ENCODE measurements around the gene DAZAP1.

The DAZAP1 gene

DNA sequence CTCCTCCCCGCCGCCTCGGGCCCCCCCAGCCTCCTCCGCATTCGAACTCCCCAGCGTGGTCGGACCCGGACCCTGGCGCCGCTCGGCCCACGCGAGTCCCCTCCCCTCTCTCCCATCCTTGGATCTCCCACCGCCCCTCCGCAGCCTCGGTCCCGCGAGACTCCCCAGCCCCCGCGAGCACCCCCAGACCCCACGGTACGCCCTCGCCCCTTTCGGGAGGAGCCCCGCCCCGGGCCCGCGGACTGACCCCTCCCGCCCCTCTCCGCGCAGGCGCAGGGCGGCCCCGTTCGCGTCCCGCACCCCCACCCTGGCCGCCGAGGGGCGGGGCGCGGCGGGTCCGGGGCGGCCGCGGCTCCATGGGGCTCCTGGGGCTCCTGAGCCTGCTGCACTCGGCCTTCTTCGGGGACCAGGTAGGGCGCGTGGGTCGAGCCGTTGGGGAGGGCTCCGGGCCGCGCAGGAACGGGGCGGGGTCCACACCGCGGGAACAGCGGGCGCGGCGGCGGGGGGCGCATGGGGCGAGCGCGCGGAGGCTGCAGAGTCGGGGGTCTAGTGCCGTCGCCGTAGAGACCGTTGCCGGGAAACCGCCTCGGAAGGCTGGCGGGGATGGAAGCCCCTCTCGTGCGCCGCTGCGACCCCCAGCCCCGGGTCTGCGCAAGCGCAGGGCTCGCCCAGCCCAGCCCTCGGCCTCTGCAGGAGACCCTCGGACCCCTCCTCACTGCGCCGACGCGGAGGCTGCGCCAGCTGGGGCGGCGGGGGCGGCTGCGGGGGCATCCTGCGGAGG, 38.7 kb downstream of the DAZAP1 start:
- no peak for DNase-seq

DNA sequence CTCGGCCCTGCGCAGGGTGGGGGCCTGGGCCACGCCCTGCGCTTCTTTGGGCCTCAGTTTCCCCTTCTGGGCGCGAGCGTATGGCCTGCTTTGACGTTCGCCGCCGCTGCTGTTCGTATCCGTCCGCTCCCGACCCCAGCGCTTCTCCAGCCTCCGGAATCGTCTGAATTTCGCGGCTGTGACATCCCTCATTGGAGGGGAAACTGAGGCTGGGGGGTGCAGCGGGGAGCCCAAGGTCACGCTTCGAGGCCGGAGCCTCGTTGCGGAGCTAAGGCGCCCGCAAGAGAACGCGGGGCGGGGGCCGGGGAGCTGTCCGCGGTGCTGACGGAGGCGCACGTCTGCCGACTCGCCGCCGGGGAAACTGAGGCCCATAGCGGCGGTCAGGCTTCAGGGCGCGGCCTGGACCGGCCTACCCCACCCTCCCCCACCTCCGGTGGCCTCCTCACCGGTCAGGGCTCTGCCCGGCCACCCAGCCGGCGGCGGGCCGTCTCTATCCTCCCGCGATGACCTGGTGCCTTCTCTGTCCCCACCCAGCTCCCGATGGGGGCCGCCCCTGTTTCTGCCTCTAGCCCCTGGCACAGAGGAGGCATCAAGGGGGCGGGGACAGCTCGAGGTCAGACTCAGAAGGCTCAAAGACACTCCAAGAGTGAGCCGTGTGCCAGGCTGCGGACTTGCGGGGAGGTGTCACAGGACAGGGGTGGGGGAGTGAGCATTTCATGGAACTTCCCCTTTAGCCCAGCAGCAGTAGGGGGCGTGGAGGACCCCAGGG, 39.5 kb downstream of the DAZAP1 start:
- DNase-seq: peak; percentile 52

DNA sequence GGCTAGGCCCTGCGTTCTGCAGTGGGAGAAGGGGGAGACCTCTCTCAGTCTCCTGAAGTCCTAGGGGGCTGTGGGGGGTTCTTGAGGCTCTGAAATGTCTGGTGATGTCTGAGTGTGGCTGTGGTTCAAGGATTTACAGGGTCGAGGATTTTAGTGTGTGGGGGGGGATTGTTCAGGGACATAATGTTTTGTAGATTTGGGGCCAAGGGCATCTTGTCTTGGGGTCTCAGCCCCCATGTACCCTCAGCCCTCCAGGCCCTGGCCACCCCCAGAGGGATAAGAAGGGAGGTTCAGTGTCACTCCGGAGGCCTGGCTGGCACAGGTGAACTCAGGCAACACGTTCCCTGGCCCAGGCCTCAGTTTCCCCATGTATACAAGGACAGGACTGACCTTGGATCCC, 40.1 kb downstream of the DAZAP1 start:
- no peak for DNase-seq

DNA sequence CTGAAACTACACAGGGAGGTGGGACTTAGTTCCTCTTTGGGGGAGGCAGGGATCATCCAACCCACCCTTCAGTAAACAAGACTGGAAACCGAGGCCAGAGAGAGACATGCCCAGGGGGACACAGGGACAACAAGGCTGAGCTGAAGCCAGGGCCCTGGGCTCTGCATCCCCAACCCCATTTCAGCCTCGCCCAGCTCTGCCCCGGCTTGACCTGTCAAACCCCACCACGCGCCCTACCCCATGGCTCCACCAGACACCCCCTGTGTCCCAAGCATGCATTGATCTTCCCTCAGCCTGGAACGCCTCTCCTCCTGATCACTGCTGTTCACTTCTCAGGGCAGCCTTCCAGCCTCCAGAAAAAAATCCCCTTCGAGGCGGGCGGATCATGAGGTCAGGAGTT, 40.6 kb downstream of the DAZAP1 start:
- DNase-seq: no peak

DNA sequence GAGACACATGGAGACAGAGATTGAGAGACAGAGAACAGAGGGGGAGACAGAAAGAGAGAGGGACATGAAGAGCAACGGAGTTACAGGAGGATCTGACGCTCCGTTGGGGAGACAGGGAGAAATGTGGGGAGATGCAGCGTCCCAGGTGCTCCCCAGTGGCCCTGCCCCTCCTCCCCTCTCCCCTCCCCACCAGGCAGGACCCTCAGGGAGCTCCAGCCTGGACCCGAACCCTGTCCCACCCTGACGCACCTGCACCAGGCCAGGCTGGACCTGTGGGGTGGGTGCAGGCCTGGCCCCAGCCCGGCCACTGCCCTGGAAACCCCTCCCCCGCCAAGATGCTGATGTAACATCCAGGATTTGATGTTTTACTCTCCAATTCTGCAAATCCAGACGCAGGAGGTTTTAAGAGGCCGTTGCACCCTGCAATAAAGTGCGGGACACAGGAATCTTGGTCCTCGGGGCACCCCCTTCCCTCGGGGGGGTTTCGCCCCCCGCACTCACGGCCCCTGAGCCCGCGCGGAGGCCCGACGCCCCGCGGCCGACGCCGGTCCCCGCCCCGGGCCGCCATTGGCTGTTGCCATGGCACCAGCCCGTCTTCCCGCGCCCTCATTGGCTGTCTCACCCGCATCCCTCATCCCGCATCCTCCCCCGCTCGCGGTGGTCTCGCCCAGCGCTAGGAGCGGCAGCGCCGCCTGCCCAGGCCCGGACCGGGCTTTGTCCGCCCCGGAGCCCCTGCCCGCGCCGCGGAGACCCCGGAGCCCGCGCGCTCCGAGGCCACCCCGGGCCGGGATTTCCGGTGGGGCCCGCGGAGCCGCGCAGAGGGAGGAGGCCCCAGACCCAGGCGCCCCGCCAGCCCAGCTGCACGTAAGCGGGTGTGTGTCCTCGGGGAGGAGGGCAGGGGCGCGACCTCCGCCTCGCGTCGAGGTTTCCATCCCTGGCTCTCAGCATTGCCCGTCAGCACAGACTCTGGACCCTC, 42.4 kb downstream of the DAZAP1 start, which contains the start of gene APC2:
Gene APC2, plus strand, starts transcription at position 655 of the 976 bp plus-strand sequence. CDS start 2,881 bp downstream, outside the sequence.
- no peak for DNase-seq

DNA sequence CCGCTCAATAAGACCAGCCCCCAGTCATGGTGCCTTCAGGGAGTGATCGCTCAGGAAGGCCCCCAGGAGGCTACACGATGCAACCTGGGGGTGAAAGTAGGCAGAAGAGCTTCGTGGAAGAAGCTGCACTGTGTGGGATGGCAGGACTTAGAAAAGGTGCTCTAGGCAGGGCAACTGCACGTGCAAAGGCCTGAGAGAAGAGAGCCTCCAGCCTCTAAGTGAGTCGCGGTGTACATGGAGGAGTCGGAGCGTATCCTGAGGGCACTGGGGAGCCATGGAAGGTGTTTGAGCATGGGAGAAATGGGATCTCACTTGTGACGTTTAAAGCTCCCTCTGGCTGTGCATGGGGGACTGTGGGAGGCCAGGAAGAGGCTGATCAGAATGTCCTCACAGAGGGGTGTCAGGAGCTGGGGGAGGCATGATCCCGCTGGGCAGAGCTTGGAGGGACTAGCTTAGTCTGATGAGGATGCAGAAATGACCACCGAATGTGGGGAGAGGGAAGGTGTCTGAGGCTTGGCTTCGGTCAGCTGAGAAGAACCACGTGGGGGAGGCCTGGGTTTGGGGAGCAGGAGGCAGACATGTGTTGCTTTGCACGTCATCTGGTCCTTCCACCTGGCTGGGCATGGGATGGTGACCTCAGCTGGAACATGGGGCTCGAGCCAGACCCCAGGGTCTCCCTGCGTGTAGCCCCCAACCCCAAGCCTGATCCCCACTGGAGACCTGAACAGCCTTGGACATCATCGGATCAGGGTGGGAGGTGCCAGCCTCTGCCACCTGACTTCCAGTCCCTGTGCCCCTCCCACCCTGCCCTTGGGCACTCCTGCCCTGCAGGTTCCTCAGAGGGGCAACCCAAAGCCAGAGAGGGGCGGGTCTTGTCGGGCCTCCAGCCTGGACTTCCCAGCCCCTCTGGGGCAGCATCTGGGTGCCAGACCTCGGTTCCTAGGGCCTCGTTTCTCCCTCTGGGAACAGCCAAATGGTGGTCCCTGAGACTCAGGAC, 43.6 kb downstream of the DAZAP1 start:
- no peak for DNase-seq

DNA sequence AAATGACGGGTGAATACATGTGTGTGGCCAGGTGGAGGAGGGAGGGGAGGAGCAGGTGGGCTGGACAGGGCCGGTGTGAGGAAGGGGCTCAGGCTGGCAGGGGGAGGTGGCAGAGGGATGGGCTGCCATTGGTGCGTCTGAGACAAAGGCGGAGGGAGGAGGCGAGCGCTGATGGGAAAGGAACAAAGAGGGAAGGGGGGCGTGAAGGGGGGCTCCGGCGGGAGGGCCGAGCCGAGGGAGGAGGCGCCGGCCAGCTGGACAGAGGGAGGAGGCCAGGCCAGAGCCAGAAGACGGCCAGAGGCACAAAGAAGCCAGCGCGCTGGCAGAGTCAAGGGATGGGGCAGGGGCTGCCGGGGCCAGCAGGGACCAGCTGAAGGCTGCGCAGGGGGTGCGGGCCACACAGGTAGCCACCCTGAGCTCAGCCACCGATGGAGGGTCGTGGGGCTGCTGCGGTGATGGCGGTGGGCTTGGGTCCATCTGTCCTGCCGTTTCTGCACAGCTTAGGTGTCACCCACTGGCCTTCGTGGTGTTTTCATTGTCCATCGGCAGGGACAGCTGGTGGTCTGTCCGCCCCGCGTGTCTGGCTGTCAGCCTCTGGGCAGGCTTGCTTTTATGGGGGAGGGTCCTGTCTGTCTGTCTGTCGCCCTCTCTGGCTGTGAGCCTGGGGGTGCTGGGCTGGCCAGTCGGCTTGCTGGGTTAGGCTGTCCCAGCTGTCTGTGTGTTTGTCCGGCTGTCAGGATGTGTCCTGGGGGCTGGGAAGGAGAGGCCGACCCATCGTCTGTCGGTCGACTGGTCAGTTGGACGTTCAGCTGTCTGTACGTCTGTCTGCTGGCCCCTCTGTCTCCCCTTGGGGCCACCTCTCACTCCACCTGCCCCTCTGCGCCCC, 44.8 kb downstream of the DAZAP1 start:
- no peak for DNase-seq

DNA sequence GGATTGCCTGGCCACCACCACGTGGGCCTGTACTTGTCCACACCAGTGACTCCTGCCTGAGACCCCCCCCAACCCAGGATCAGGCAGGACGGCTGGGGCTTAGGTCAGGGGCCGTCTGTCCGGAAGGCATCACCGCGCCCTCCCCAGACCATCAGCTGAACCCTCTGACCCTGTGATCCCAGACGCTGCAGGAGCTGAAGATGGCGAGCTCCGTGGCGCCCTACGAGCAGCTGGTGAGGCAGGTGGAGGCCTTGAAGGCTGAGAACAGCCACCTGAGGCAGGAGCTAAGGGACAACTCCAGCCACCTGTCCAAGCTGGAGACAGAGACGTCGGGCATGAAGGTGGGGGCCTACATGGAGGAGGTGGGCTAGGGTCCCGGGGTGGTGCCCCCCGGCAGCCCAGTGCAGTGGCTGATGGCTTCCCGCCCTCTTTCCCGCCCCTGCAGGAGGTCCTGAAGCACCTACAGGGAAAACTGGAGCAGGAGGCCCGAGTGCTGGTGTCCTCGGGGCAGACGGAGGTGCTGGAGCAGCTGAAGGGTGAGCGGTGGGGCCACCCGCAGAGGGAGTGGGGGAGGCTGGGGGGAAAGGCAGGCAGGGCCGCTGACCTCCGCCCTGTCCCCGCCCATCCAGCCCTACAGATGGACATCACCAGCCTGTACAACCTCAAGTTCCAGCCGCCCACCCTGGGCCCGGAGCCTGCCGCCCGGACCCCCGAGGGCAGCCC, 45.6 kb downstream of the DAZAP1 start:
- no peak for DNase-seq

DNA sequence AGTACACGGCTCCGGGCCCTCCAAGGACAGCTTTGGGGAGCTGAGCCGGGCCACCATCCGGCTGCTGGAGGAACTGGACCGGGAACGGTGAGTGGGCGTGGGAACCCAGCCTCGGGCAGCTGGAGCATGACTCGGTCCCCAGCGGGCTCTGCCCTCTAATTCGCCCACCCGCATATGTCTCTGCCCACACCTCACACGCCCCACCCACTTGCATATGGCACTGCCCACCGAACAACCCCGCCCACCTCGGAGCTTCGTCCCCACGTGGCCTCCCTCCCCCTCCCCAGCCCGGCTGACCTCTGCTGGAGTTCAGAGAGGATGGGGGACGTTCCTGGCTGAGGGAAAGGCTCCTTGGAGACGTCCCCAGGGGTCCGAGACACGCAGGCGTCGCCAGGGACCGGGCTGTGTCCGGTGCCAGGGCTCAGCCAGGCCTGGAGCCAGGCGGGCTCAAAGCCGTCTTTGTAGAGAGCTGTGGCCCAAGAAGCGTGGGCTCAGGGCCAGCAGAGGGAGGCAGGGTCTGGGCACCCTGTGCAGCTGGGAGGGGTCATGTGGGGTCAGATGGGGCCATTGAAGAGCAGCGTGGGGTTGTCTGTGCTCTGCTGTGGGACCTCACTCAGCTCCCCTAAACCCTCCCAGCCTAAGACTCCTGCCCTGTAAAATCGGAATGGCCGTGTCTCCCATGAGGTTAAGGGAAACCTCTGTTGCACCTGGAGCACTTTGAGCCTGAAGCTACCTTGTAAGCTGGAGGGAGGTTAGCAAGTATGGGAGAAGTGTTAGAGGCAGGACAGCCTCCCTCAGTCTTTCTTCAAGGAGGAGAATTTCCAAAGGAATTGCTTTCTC, 46.4 kb downstream of the DAZAP1 start:
- no peak for DNase-seq

DNA sequence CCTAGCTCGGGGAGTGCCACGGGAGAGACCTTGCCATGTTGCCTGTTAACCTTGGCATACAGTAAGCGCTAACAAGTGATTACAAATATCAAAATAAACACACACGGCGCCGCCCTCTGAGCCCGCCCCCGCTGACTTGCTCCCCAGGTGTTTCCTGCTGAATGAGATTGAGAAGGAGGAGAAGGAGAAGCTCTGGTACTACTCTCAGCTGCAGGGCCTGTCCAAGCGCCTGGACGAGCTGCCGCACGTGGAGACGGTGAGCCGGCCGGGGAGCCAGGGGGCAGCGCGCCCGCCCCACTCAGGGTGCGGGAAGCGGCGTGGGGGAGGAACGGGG, 47.6 kb downstream of the DAZAP1 start:
- DNase-seq: no peak

DNA sequence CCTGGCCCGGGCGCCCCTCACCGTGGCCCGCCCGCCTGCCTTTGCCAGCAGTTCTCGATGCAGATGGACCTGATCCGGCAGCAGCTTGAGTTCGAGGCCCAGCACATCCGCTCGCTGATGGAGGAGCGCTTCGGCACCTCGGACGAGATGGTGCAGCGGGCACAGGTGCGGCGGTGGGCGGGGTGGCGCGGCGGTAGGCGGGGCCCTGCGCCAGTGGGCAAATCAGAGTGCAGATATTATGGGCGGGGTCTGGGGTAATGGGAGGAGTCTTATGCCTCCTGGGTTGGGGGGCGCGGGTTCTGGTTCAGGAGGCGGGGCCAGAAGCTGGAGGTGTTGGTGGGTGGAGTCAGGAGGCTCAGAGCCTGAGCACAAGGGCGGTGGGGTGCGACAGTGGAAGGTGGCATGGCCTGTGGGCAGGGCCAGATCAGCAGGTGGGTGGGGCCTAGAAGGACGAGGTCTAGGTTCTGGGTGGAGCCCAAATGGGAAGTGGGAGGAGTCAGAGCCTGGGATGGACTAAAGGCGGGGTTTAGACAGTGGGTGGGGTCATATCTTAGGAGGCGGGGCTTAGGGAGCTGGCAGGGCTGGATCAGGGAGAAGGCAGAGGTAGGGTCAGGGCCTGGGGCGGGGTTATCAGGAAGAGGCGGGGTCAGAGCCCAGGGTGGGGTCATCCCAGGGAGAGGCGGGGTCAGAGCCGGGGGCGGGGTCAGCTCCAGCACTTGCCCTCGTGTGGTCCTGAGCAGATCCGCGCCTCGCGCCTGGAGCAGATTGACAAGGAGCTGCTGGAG, 48.1 kb downstream of the DAZAP1 start:
- peak; percentile 57 for DNase-seq

DNA sequence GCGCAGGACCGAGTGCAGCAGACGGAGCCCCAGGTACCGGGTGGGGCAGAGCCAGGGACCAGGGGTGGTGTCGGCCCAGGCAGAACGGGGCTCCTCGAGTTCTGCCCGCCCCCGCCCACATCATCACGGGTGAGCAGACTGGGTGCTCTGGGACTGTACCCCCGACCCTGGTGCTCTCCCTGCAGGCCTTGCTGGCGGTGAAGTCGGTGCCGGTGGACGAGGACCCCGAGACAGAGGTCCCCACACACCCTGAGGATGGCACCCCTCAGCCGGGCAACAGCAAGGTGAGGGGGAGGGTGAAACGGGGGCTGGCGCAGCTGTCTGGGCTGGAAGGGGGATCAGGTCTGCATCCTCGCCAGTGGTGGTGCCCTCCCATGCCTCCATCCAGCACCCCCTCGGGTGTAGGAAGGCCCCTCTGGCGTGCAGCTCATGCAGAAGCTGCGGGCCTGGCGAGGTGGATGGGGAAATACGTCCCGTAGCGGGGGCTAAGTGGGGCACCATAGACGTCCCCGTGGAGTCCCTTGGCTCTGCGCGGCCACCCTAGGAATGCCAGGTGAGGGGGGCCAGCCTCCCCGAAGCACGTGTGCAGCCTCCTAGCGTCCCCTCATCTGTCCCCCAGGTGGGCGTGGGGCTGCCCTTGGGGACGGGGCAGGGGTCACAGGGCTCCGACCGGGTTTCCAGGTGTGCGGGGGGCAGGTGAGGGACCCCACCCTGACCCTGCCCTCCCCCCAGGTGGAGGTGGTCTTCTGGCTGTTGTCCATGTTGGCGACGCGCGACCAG, 48.9 kb downstream of the DAZAP1 start:
- no peak for DNase-seq

DNA sequence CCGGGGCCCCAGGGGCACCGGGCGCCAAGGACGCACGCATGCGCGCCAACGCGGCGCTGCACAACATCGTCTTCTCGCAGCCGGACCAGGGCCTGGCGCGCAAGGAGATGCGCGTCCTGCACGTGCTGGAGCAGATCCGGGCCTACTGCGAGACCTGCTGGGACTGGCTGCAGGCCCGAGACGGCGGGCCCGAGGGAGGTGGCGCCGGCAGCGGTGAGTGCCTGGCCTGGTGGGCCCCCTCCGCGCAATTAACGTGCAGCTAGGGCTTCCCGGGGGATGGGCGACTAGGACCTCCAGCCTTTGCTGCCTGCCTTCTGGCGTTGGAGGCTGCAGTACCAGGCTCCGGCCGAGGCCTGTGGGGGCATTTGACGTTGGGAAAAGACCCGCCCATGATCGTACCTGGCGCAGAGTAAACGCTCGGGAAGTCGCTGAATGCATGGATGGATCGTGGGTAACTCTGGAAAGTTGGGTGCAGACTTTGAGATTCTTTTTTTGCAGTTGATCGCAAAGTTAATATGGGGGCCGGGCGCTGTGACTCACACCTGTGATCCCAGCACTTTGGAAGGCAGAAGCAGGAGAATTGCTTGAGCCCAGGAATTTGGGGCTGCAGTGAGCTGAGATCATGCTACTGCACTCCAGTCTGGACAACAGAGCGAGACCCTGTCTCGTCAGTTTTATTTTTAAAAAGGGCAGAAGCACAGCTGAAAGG, 49.8 kb downstream of the DAZAP1 start:
- no peak for DNase-seq

DNA sequence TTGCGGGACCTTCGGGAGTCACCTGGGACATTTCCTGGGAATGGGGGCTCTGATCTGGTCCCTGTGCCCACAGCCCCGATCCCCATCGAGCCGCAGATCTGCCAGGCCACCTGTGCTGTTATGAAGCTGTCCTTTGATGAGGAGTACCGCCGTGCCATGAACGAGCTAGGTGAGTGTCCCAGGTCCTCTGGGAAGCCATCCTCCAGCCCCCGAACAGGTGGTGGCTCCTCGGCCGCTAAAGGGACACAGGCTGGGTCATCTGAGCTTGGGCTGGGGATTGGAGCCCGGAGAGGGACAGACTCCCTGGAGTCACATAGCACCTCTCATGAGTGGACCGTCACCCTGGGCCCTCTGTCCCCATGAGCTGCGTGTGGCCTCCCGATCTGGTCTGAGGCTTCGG, 50.5 kb downstream of the DAZAP1 start:
- no peak for DNase-seq

DNA sequence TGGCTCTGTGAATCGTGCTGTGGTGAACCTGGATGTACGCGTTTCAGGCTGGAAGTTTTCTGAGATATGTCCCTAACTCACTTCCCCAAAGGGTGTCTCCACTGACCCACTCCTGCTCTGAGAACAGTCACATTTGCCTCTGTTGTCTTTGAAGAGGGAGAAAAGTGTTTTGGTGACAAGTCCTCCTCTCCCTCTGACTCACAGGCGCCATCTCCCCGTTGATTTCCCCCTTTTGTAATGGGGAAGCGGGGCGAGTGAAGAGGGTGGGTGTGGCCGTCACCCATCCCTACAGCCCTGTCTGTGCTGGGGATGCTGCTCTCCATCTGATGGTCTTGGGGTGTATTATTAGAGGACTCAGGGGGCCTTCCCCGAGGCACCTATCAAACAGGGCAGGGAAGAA, 52.1 kb downstream of the DAZAP1 start:
- DNase-seq: no peak

DNA sequence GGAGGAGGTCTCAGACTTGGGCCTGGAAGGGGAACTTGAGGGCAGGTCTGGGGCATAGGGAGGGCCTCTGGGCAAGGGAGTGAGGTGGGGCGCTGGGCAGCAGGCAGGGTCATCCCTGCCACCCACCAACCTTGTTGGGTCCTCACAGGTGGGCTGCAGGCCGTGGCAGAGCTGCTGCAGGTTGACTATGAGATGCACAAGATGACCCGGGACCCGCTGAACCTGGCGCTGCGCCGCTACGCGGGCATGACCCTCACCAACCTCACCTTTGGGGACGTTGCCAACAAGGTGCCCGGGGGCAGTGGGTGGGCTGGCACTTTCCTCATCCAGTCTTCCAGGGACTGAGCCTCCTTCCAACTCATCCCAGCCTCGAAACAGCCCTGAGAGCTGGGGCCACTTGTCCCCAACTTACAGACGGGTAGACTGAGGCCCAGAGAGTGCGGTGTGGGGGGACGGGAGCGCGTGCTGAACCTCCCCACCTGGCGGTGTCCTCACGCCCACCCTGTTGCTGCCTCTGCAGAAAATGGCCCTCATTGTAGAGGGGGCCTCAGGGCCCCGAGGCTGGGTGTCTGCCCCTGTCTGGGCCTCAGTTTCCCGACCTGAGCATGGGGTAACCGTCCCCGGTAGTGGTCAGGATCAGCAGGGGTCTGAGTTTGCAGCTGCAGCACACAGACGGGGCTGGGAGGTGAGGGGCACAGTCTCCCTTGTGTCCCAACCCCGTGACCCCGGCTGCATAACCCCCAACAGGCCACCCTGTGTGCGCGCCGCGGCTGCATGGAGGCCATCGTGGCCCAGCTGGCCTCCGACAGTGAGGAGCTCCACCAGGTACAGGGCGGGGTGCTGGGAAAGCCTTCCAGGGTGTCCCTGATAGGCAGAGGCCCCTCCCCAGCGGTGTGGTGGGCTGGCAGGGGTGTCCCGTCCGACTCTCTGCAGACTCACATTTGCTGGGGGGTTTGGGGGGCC, 52.9 kb downstream of the DAZAP1 start:
- DNase-seq: no peak

Measured in activated CD4-positive, CD25-positive, alpha-beta regulatory T cell treated with anti-CD3 and anti-CD28 coated beads, Interleukin-2, amount 50 U/mL, for 72 hours (primary cell).